NCI-H1048 (cell line): ENCODE data around the gene UBE2D4.
"Not testable (repeated sequence)": the region's sequence is repeated elsewhere in the genome, so short reads cannot be mapped to it uniquely, and the experiment has no call there.

Experiments used
- DNase-seq: peaks from one replicate; lab custom pipeline; 2025; lab: John Stamatoyannopoulos, UW

UBE2D4 gene

GRCh38 chr7:43968172-43969040 is 42.2 kb downstream of the UBE2D4 start:
- DNase-seq: not testable (repeated sequence)

- DNase-seq: not testable (repeated sequence)
These were observed 43.4 kb downstream of the UBE2D4 start for GRCh38 chr7:43969586-43969985.

GRCh38 chr7:43970698-43971097 is 44.5 kb downstream of the UBE2D4 start:
- DNase-seq: not testable (repeated sequence)

- DNase-seq: not testable (repeated sequence)
These were observed 47.9 kb downstream of the UBE2D4 start for GRCh38 chr7:43974033-43974573.

- DNase-seq: not testable (repeated sequence)
These were observed 48.7 kb downstream of the UBE2D4 start for GRCh38 chr7:43974725-43975482.

- DNase-seq: no peak
These were observed 51.3 kb downstream of the UBE2D4 start for GRCh38 chr7:43977525-43977924.

- DNase-seq: not testable (repeated sequence)
These were observed 51.9 kb downstream of the UBE2D4 start for GRCh38 chr7:43978102-43978501.

- not testable (repeated sequence) for DNase-seq
These were observed 56.6 kb downstream of the UBE2D4 start for GRCh38 chr7:43982848-43983247.

- DNase-seq: not testable (repeated sequence)
These were observed 57.5 kb downstream of the UBE2D4 start for GRCh38 chr7:43983736-43984135.

- DNase-seq: not testable (repeated sequence)
These were observed 59.9 kb downstream of the UBE2D4 start for GRCh38 chr7:43985904-43986864.

- not testable (repeated sequence) for DNase-seq
These were observed 61.2 kb downstream of the UBE2D4 start for GRCh38 chr7:43987476-43987875.

GRCh38 chr7:43990011-43990585 is 63.9 kb downstream of the UBE2D4 start:
- DNase-seq: not testable (repeated sequence)

- not testable (repeated sequence) for DNase-seq
These were observed 64.6 kb downstream of the UBE2D4 start for GRCh38 chr7:43990829-43991228.

- DNase-seq: not testable (repeated sequence)
These were observed 66.7 kb downstream of the UBE2D4 start for GRCh38 chr7:43992896-43993295.

GRCh38 chr7:43994681-43995080 is 68.4 kb downstream of the UBE2D4 start:
- not testable (repeated sequence) for DNase-seq

- not testable (repeated sequence) for DNase-seq
These were observed 71.3 kb downstream of the UBE2D4 start, which contains the start of gene SPDYE1 for GRCh38 chr7:43997532-43997931. Gene SPDYE1, plus strand, starts transcription at chr7:43997897. Its CDS starts 2,053 bp downstream, at chr7:43999950.
